NT2/D1 (cell line): ENCODE measurements around the gene CRY2.
A peak's percentile ranks its signal among the peaks of the same experiment; 100 is the strongest.
"Not testable (repeated sequence)": the region's sequence is repeated elsewhere in the genome, so short reads cannot be mapped to it uniquely, and the experiment has no call there.

Source experiments
- DNase-seq: peaks from one replicate; pipeline ENCODE4 v3.0.0-alpha.2; 2011; ENCODE audit warnings: low read depth, low spot score
- H3K27me3 ChIP-seq: 2 replicates; pipeline ENCODE4 v1.6.0; 2011; ENCODE audit warnings: mild to moderate bottlenecking; ENCODE audit not compliant: insufficient read length, insufficient read depth
- H3K36me3 ChIP-seq: 2 replicates; pipeline ENCODE4 v1.6.1; 2011; ENCODE audit warnings: mild to moderate bottlenecking, low read length, mixed read lengths; ENCODE audit not compliant: insufficient read depth, insufficient read length
- H3K4me1 ChIP-seq: 2 replicates; pipeline ENCODE4 v1.5.1; 2011; ENCODE audit not compliant: insufficient read depth, insufficient read length
- H3K4me3 ChIP-seq: 2 replicates; pipeline ENCODE4 v1.5.1; 2011; ENCODE audit warnings: low read depth; ENCODE audit not compliant: insufficient read length
- H3K9ac ChIP-seq: 2 replicates; pipeline ENCODE4 v1.6.0; 2011; ENCODE audit warnings: low read depth; ENCODE audit not compliant: insufficient read length
- H3K9me3 ChIP-seq: 2 replicates; pipeline ENCODE4 v1.5.1; 2011; ENCODE audit warnings: mild to moderate bottlenecking, low read length; ENCODE audit not compliant: insufficient read depth
- SUZ12 ChIP-seq: IDR thresholded peaks from 2 replicates; pipeline ENCODE4 v1.6.1; 2011; ENCODE audit not compliant: insufficient read length, insufficient read depth; ENCODE audit errors: extremely low read depth
- YY1 ChIP-seq: IDR thresholded peaks from 2 replicates; pipeline ENCODE4 v1.6.1; 2011; ENCODE audit not compliant: insufficient read length, insufficient read depth
- ZNF274 ChIP-seq: IDR thresholded peaks from 2 replicates; pipeline ENCODE4 v1.6.1; 2011; ENCODE audit warnings: mild to moderate bottlenecking, low read depth, low read length

CRY2 gene

GRCh38 chr11:45905095-45905494, 57.8 kb downstream of the CRY2 start:
- no peaks in the 10 kb centered on the region for H3K9me3 ChIP-seq
- TF ChIP-seq ZNF274 (no peak), YY1 (no peak), SUZ12 (no peak)
- no peak overlapping the region for H3K9ac ChIP-seq
- H3K27me3 ChIP-seq = peaks cover 9% of the 10 kb centered on the region
- H3K36me3 ChIP-seq = peaks cover 55% of the 10 kb centered on the region
- peaks cover 25% of the 10 kb centered on the region for H3K4me1 ChIP-seq
- no peak overlapping the region for H3K4me3 ChIP-seq
- DNase-seq = no peak

GRCh38 chr11:45905576-45905975, 58.3 kb downstream of the CRY2 start:
- DNase-seq = not testable (repeated sequence)

GRCh38 chr11:45906096-45906682, 58.9 kb downstream of the CRY2 start:
- DNase-seq = no peak
- H3K4me3 ChIP-seq = no peak overlapping the region
- no peaks in the 10 kb centered on the region for H3K9me3 ChIP-seq
- H3K27me3 ChIP-seq = no peaks in the 10 kb centered on the region
- peaks cover 65% of the 10 kb centered on the region for H3K36me3 ChIP-seq
- H3K4me1 ChIP-seq = peaks cover 26% of the 10 kb centered on the region
- no peak for TF ChIP-seq YY1
- TF ChIP-seq ZNF274 = no peak
- TF ChIP-seq SUZ12 = no peak
- H3K9ac ChIP-seq = no peak overlapping the region

More at GRCh38 chr11:45905576-45905975, 58.3 kb downstream of the CRY2 start:
- not testable (repeated sequence) for H3K4me3 ChIP-seq, H3K27me3 ChIP-seq, H3K9me3 ChIP-seq, H3K9ac ChIP-seq
- peaks cover 29% of the 10 kb centered on the region for H3K4me1 ChIP-seq
- H3K36me3 ChIP-seq = peaks cover 59% of the 10 kb centered on the region

- no peaks in the 10 kb centered on the region for H3K27me3 ChIP-seq
- H3K9me3 ChIP-seq = no peaks in the 10 kb centered on the region
- TF ChIP-seq SUZ12 (no peak), ZNF274 (no peak), YY1 (no peak)
- H3K36me3 ChIP-seq = peaks cover 70% of the 10 kb centered on the region
- no peak for DNase-seq
- peaks cover 21% of the 10 kb centered on the region for H3K4me1 ChIP-seq
- H3K4me3 ChIP-seq = no peak within 1 kb of the TSS
- peak within 1 kb of the TSS; percentile 15 for H3K9ac ChIP-seq
These were observed 59.8 kb downstream of the CRY2 start, which contains the start of gene FREY1 for GRCh38 chr11:45906965-45907611. Gene FREY1, minus strand, starts transcription at chr11:45907271. Its CDS starts 26 bp downstream, at chr11:45907245.

GRCh38 chr11:45907911-45908370, 60.7 kb downstream of the CRY2 start:
- no peaks in the 10 kb centered on the region for H3K27me3 ChIP-seq
- TF ChIP-seq YY1 = no peak
- no peak for TF ChIP-seq SUZ12
- no peak for TF ChIP-seq ZNF274
- H3K36me3 ChIP-seq = peaks cover 69% of the 10 kb centered on the region
- no peak overlapping the region for H3K9ac ChIP-seq
- H3K9me3 ChIP-seq = no peaks in the 10 kb centered on the region
- H3K4me3 ChIP-seq = no peak overlapping the region
- DNase-seq = no peak
- peaks cover 21% of the 10 kb centered on the region for H3K4me1 ChIP-seq

GRCh38 chr11:45909594-45910475, 62.6 kb downstream of the CRY2 start:
- H3K4me3 ChIP-seq = no peak overlapping the region
- no peaks in the 10 kb centered on the region for H3K27me3 ChIP-seq
- DNase-seq = no peak
- no peak for TF ChIP-seq ZNF274
- no peak for TF ChIP-seq SUZ12
- TF ChIP-seq YY1 = no peak
- H3K9ac ChIP-seq = no peak overlapping the region
- H3K36me3 ChIP-seq = peaks cover 69% of the 10 kb centered on the region
- no peaks in the 10 kb centered on the region for H3K9me3 ChIP-seq
- H3K4me1 ChIP-seq = peaks cover 21% of the 10 kb centered on the region

GRCh38 chr11:45910623-45911022, 63.3 kb downstream of the CRY2 start:
- TF ChIP-seq ZNF274 = no peak
- TF ChIP-seq SUZ12 = no peak
- no peak for TF ChIP-seq YY1
- no peak overlapping the region for H3K9ac ChIP-seq
- no peaks in the 10 kb centered on the region for H3K27me3 ChIP-seq
- DNase-seq = no peak
- H3K4me3 ChIP-seq = no peak overlapping the region
- no peaks in the 10 kb centered on the region for H3K9me3 ChIP-seq
- peaks cover 21% of the 10 kb centered on the region for H3K4me1 ChIP-seq
- peaks cover 72% of the 10 kb centered on the region for H3K36me3 ChIP-seq
